Stimulated activated CD4-positive, alpha-beta T cell treated with anti-CD3 and anti-CD28 coated beads, Interleukin-2, amount 100 ng/mL, for 24 hours (primary cell): Measurements from ENCODE around the gene MAGOH.

Experiments
- DNase-seq, 2 donors: peaks; one replicate each; pipeline ENCODE4 v3.0.0-alpha.2; 2020

The MAGOH gene

GRCh38 chr1:53270107-53270506 lies 31.8 kb upstream of the MAGOH start:
- DNase-seq: no peak

GRCh38 chr1:53267761-53268160 lies 29.4 kb upstream of the MAGOH start:
- DNase-seq: no peak

DNA sequence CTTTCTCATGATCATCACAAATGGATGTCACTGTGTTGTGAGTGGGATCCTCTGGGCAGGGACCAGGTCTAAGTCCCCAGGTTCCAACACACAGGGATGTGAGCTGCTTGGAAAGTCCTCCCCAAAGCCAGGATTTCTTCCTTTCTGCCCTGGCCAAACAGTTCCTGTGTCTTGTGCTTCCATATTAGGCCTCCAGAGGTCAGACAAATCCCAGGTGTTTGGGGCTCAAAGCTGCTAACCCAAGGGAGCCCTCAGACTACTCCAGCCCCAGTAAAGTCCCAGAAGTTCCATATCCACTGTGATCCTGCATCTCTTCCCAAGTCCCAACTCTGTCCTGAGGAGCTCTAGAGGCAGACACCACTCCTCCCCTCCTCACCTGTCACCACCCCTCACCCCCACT lies 27.7 kb upstream of the MAGOH start:
- DNase-seq: no peak

- no peak for DNase-seq
Observed at GRCh38 chr1:53265581-53265980, 27.3 kb upstream of the MAGOH start.

DNA sequence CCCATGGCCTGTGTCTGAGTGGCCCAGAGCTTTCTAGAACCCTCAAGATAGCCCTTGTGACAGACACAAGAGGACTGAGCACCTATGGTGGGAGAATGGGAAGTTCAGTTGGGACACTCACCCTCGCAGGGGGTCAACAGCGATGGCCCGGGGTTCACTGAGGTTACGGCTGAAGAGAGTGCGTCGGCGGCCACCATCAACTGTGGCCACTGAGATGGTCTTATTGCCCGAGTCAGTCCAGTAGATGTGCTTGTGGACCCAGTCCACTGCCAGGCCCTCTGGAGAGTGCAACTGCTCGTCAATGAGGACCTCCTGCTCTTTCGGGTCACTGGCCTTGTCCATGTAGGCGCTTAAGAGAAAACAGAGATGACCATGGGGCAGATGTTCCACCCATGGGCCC lies 25.7 kb upstream of the MAGOH start:
- no peak for DNase-seq

- no peak for DNase-seq
Observed at GRCh38 chr1:53262000-53262399, 23.7 kb upstream of the MAGOH start.

GRCh38 chr1:53260631-53261247 lies 22.4 kb upstream of the MAGOH start:
- DNase-seq: no peak

- no peak for DNase-seq
Observed at GRCh38 chr1:53259932-53260331, 21.6 kb upstream of the MAGOH start.

GRCh38 chr1:53258216-53258615 lies 19.9 kb upstream of the MAGOH start:
- no peak for DNase-seq

GRCh38 chr1:53257454-53258081 lies 19.2 kb upstream of the MAGOH start:
- no peak for DNase-seq

- DNase-seq: no peak
Observed at GRCh38 chr1:53256511-53257453, 18.5 kb upstream of the MAGOH start.

DNA sequence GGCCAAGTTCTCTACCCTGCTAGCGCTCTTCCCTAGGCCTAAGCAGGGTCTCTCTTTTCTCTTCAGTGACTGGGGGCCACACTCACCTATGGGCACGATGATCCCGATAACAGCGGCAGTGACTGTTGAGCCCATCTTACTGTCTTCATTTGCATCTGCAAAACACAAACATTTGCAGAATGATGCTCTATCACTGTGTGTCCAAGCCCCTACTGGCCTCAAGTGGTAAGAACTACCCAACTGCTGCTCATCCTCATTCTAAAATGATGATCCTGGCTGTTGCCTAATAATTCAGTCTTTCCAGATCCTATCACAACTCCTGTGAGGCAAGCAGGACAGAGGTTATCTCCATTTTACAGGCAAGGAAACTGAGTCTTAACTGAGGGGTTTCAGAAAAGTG lies 16.7 kb upstream of the MAGOH start:
- no peak for DNase-seq

- no peak for DNase-seq
Observed at GRCh38 chr1:53254011-53254640, 15.8 kb upstream of the MAGOH start.

- DNase-seq: no peak
Observed at GRCh38 chr1:53250325-53250724, 12.0 kb upstream of the MAGOH start.

- no peak for DNase-seq
Observed at GRCh38 chr1:53249706-53250105, 11.4 kb upstream of the MAGOH start.

DNA sequence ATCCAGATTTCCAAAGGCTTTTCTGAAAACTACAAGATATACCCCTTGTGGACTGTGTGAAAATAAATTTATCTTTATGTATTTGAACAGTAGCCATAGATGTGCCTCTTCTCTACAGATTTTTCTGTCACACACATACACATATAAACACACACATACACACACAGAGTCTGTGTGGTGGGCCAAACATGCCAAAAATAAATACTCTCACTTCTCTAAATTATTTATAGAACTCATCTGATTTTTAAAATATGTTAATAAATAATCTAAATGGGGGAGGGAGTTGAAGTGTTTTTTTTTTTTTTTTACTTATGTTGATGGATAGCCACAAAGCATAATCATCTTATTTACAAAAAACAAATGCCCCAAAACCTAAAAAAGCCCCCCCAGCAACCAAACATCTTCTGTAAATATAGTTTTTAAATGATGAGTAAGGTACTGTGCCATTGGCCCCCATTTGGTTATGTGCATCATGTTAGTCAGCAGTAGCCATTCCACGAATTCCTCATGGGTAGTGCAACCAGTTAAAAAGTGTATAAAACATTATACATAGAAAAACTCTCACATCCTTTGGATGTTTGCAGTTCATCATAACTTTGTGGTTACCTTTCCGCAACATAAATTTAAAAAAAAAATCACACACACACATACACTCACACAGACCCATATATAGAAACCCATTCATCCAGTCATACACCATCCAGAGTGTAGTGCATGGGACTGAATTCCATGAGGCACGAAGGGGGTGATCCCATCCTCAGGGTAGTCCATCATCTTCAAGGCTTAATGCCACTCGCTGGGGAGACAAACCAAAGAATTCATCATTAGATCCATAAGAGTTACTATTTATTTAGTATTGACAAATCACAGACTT lies 8.2 kb upstream of the MAGOH start:
- DNase-seq: no peak

DNA sequence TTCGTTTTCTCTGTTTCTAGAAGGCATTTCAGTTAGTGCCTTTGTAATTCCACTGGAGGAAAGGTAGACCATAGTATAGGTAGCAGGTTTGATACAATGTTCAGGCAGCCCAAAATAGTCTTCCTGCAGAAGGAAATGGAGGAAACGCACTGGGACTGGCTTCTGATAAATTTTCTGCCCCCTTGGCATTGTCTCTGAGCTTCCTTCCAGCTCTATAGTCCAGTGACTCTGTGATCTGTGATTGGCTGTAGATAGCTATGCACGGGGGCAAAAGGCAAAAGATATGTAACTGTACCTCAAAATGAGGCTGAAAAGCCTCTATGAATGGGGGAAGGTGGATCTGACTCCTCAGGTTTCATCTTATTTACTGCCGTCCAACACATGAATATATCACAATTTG lies 5.8 kb upstream of the MAGOH start:
- DNase-seq: no peak

DNA sequence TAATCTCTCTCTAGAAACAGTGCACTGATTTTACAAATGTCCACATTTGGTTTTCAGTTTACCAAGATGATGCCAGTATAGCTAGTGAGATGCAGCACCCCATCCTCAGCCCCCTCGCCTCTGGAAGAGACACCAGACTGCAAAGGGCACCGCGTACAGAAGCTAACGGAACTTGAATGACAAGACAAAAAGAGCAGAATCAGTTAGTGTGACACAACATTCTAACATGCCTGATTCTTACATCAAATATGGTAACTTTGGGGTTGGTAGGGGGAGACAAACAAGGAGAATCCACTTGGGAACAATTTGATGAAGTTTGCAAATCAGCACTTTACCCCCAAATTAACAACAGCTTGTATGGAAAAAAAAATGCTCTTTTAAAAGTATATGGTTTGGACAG lies 4.1 kb upstream of the MAGOH start:
- DNase-seq: no peak

- no peak for DNase-seq
Observed at GRCh38 chr1:53241828-53242227, 3.5 kb upstream of the MAGOH start.

DNA sequence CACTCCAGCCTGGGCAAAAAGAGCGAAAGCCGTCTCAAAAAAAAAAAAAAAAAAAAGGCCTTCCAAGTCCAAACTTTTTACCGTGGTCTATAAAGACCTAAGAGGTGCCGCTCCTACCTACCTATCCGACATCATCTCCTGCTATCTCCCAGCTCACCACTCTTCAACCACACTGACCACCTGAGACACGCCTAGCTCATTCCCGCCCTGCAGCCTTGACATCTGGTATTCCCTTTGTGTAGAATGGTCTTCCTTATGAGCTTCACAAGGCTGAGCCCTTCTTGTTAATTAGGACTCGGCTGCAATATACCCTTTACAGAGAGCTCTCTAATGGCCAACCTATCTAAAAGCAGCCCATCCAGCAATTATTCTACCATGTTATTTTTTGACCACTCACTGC lies 680 bp downstream of the MAGOH start:
- DNase-seq: no peak

- DNase-seq: no peak
Observed at GRCh38 chr1:53220962-53221286, 17.4 kb downstream of the MAGOH start.

- DNase-seq: peak; percentile 96 to 97
Observed at GRCh38 chr1:53220171-53220961, 18.0 kb downstream of the MAGOH start, which contains the start of gene CZIB. CZIB (minus strand) TSS chr1:53220634; CDS start chr1:53220575, 59 bp downstream.
